HepG2 (cell line): ENCODE results near the gene MXI1. TPM values are rescaled to one million over a fixed set of nuclear protein-coding genes. Genes with fewer than 3 reads are reported as not detected.
A peak's percentile ranks its signal among the peaks of the same experiment; 100 is the strongest.

ENCODE experiments used
- ARNT2 ChIP-seq: sonication (generic); formaldehyde crosslinking; IDR thresholded peaks from 2 replicates; pipeline ENCODE4 v1.8.0; 2022; ENCODE audit warnings: mild to moderate bottlenecking, low read depth, missing genetic modification reagents, moderate library complexity
- HOXA7 ChIP-seq: sonication (generic); formaldehyde crosslinking; IDR thresholded peaks from 2 replicates; pipeline ENCODE4 v1.8.1; 2022; ENCODE audit warnings: mild to moderate bottlenecking, missing genetic modification reagents, moderate library complexity
- MNT ChIP-seq: fragments of 450-650 bp; IDR thresholded peaks from 2 replicates; pipeline ENCODE4 v1.6.1; 2016
- MTA1 ChIP-seq: sonication (generic); formaldehyde crosslinking; IDR thresholded peaks from 2 replicates; pipeline ENCODE4 v1.4.0; 2020; ENCODE audit warnings: missing genetic modification reagents, mild to moderate bottlenecking, borderline replicate concordance
- NCOA1 ChIP-seq: sonication (generic); formaldehyde crosslinking; IDR thresholded peaks from 2 replicates; pipeline ENCODE4 v1.9.0; 2021; ENCODE audit warnings: missing genetic modification reagents
- PRDM4 ChIP-seq: sonication (generic); formaldehyde crosslinking; IDR thresholded peaks from 2 replicates; pipeline ENCODE4 v1.9.0; 2021; ENCODE audit warnings: missing genetic modification reagents, borderline replicate concordance
- SNAPC4 ChIP-seq: sonication (generic); formaldehyde crosslinking; IDR thresholded peaks from 2 replicates; pipeline ENCODE4 v1.4.0; 2020; ENCODE audit warnings: mild to moderate bottlenecking, missing genetic modification reagents
- ZKSCAN8 ChIP-seq: IDR thresholded peaks from 2 replicates; pipeline ENCODE4 v1.6.1; 2016; ENCODE audit warnings: borderline replicate concordance, missing genetic modification reagents, missing compliant biosample characterization
- ZNF530 ChIP-seq: sonication (generic); formaldehyde crosslinking; IDR thresholded peaks from 2 replicates; pipeline ENCODE4 v1.5.0; 2020; ENCODE audit warnings: low read depth, mild to moderate bottlenecking, missing genetic modification reagents
- polyA plus RNA-seq, 8 experiments: library from polyadenylated mRNA; depleted of rRNA in 3 of 8; stranded (reverse) in 7 of 8; unstranded in 1 of 8; fragments of >200 nt; fragmentation: Illumina TruSeq in 4 of 8; extraction: Trizol in 4 of 8; gene quantifications; 2 replicates each; pipeline versions ENCODE4 v1.2.1 to v1.2.3, GENCODE V29; 2011 to 2016; ENCODE audit warnings: low read depth in 4 of 8, missing spikeins in 1 of 8, mixed read lengths in 1 of 8; ENCODE audit not compliant: insufficient read depth in 1 of 8
- total RNA-seq, 5 experiments: library from RNA; depleted of rRNA; stranded (reverse); fragments of >200 nt; fragmentation: Illumina TruSeq; extraction: Trizol; gene quantifications; 2 replicates each; pipeline ENCODE4 v1.2.3, GENCODE V29; 2016; ENCODE audit warnings: low read depth in 1 of 5
- TF ChIP-seq, protein P1 (sequence below): sonication (generic); formaldehyde crosslinking; IDR thresholded peaks from 2 replicates; pipeline ENCODE4 v1.4.0; 2020; ENCODE audit warnings: missing genetic modification reagents, low read depth, mild to moderate bottlenecking, borderline replicate concordance
- TF ChIP-seq, protein P2 (sequence below): sonication (generic); formaldehyde crosslinking; IDR thresholded peaks from 2 replicates; pipeline ENCODE4 v1.4.0; 2020; ENCODE audit warnings: missing genetic modification reagents, borderline replicate concordance

MXI1 gene
- total and polyA plus RNA-seq, 2 of the 13 experiments (the other 11 are each of a cell fraction or from before 2014, with no cell fraction given) = 6.6 to 22.0 TPM

- TF ChIP-seq SNAPC4 (CRISPR knock-in tag) = no peak
- TF ChIP-seq MTA1 (CRISPR knock-in tag) = no peak
- TF ChIP-seq, protein P1, sequence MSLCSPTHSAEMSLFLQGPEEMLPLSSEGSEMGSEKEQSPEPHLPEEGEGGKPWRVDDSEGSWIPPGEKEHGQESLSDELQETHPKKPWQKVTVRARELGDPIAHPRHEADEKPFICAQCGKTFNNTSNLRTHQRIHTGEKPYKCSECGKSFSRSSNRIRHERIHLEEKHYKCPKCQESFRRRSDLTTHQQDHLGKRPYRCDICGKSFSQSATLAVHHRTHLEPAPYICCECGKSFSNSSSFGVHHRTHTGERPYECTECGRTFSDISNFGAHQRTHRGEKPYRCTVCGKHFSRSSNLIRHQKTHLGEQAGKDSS (CRISPR knock-in tag) = no peak
- no peak; the same call in 1 of the 2 replicates for TF ChIP-seq ARNT2
- TF ChIP-seq HOXA7 (CRISPR knock-in tag) = no peak
- no peak for TF ChIP-seq PRDM4
- TF ChIP-seq MNT = peak; percentile 86
- 0 out of 2 replicates have a peak, but pooled peaks have one; percentile 27 for TF ChIP-seq ZKSCAN8 (CRISPR knock-in tag)
- TF ChIP-seq, protein P2, sequence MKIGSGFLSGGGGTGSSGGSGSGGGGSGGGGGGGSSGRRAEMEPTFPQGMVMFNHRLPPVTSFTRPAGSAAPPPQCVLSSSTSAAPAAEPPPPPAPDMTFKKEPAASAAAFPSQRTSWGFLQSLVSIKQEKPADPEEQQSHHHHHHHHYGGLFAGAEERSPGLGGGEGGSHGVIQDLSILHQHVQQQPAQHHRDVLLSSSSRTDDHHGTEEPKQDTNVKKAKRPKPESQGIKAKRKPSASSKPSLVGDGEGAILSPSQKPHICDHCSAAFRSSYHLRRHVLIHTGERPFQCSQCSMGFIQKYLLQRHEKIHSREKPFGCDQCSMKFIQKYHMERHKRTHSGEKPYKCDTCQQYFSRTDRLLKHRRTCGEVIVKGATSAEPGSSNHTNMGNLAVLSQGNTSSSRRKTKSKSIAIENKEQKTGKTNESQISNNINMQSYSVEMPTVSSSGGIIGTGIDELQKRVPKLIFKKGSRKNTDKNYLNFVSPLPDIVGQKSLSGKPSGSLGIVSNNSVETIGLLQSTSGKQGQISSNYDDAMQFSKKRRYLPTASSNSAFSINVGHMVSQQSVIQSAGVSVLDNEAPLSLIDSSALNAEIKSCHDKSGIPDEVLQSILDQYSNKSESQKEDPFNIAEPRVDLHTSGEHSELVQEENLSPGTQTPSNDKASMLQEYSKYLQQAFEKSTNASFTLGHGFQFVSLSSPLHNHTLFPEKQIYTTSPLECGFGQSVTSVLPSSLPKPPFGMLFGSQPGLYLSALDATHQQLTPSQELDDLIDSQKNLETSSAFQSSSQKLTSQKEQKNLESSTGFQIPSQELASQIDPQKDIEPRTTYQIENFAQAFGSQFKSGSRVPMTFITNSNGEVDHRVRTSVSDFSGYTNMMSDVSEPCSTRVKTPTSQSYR = peak; percentile 82
- no peak; the same call in 1 of the 2 replicates for TF ChIP-seq NCOA1 (CRISPR knock-in tag)
- TF ChIP-seq ZNF530 (CRISPR knock-in tag) = no peak
Observed at GRCh38 chr10:110210674-110211464, 3.5 kb downstream of the MXI1 start (continued).
